B cell (primary cell): ENCODE data around the gene STXBP1.

Experiments
- EZH2 ChIP-seq: IDR thresholded peaks from 2 replicates; pipeline ENCODE4 v1.6.1; 2012; ENCODE audit warnings: borderline replicate concordance, low read depth, mild to moderate bottlenecking, moderate library complexity, low read length; ENCODE audit not compliant: insufficient read depth, poor library complexity, severe bottlenecking
- TF ChIP-seq, protein P1 (sequence below): fragments of 200-600 bp; IDR thresholded peaks from one replicate; pipeline ENCODE4 v1.8.0; 2022; ENCODE audit warnings: antibody characterized with exemption, mild to moderate bottlenecking

DNA sequence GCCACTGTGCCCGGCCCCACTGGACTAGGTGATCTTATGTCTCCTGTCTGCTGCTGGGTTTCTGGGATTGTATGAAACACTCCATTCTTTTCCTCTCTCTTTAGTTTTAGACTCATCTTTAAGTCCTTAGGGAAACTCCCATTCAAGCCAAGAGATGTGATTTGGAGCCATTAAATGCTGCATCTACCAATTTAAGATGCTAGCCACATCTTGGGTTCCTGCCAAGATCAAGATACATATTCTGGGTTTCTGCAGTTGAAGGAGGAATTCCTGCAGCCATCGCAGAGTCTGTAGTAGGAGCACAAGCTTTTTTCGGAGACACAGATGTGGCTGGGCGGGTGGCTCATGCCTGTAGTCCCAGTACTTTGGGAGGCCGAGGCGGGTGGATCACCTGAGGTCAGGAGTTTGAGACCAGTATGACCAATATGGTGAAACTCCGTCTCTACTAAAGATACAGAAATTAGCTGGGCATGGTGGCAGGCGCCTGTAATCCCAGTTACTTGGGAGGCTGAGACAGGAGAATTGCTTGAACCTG lies 23.2 kb downstream of the STXBP1 start:
- TF ChIP-seq, protein P1, sequence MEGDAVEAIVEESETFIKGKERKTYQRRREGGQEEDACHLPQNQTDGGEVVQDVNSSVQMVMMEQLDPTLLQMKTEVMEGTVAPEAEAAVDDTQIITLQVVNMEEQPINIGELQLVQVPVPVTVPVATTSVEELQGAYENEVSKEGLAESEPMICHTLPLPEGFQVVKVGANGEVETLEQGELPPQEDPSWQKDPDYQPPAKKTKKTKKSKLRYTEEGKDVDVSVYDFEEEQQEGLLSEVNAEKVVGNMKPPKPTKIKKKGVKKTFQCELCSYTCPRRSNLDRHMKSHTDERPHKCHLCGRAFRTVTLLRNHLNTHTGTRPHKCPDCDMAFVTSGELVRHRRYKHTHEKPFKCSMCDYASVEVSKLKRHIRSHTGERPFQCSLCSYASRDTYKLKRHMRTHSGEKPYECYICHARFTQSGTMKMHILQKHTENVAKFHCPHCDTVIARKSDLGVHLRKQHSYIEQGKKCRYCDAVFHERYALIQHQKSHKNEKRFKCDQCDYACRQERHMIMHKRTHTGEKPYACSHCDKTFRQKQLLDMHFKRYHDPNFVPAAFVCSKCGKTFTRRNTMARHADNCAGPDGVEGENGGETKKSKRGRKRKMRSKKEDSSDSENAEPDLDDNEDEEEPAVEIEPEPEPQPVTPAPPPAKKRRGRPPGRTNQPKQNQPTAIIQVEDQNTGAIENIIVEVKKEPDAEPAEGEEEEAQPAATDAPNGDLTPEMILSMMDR: no peak
- no peak for TF ChIP-seq EZH2
